Measurements from ENCODE around the gene REG3G.
"Not testable (repeated sequence)": the region's sequence is repeated elsewhere in the genome, so short reads cannot be mapped to it uniquely, and the experiment has no call there.

Gene REG3G

GRCh38 chr2:79026061-79026460 is 559 bp downstream of the REG3G start:
- no peak for DNase-seq

- no peak for DNase-seq
Observed at GRCh38 chr2:79039944-79040343, 14.4 kb downstream of the REG3G start.

GRCh38 chr2:79041032-79041448 is 15.5 kb downstream of the REG3G start:
- DNase-seq, result no peak

GRCh38 chr2:79053486-79053885 is 28.0 kb downstream of the REG3G start:
- DNase-seq, result not testable (repeated sequence)

- not testable (repeated sequence) for DNase-seq
Observed at GRCh38 chr2:79054769-79055168, 29.3 kb downstream of the REG3G start.

- no peak for DNase-seq
Observed at GRCh38 chr2:79065201-79065600, 39.7 kb downstream of the REG3G start.

- DNase-seq, result no peak
Observed at GRCh38 chr2:79071078-79071477, 45.6 kb downstream of the REG3G start.

Measured in NCI-H446 treated with DMSO at 0.1 percent for 48 hours (cell line).